GM19025 (cell line): ENCODE data around the gene OR10G3.

Experiments
- ATAC-seq: cut with Tn5 transposase; IDR thresholded peaks from one replicate; pipeline ENCODE4 v1.9.1; 2021; ENCODE audit warnings: mild to moderate bottlenecking, low read depth, moderate library complexity; ENCODE audit not compliant: unreplicated experiment

OR10G3 gene

GRCh38 chr14:21536418-21537089 lies 43.3 kb downstream of the OR10G3 start:
- ATAC-seq: no peak

GRCh38 chr14:21535545-21536417 lies 44.1 kb downstream of the OR10G3 start:
- no peak for ATAC-seq

GRCh38 chr14:21534576-21534975 lies 45.3 kb downstream of the OR10G3 start:
- ATAC-seq: no peak

- ATAC-seq: no peak
Observed at GRCh38 chr14:21533294-21533693, 46.6 kb downstream of the OR10G3 start.

- no peak for ATAC-seq
Observed at GRCh38 chr14:21529515-21529914, 50.4 kb downstream of the OR10G3 start.

- ATAC-seq: no peak
Observed at GRCh38 chr14:21528381-21529348, 51.2 kb downstream of the OR10G3 start.

- no peak for ATAC-seq
Observed at GRCh38 chr14:21527318-21527679, 52.6 kb downstream of the OR10G3 start.

- no peak for ATAC-seq
Observed at GRCh38 chr14:21526672-21527317, 53.1 kb downstream of the OR10G3 start.

GRCh38 chr14:21525962-21526671 lies 53.8 kb downstream of the OR10G3 start, which contains the start of gene SALL2:
Gene SALL2, minus strand, starts transcription at chr14:21526346. Its CDS starts 219 bp downstream, at chr14:21526127.
- no peak for ATAC-seq

- ATAC-seq: no peak
Observed at GRCh38 chr14:21525571-21525961, 54.3 kb downstream of the OR10G3 start.

GRCh38 chr14:21524575-21525490 lies 55.0 kb downstream of the OR10G3 start:
- no peak for ATAC-seq

- no peak for ATAC-seq
Observed at GRCh38 chr14:21523203-21523602, 56.7 kb downstream of the OR10G3 start.

- no peak for ATAC-seq
Observed at GRCh38 chr14:21521501-21521900, 58.4 kb downstream of the OR10G3 start.

- no peak for ATAC-seq
Observed at GRCh38 chr14:21520767-21521166, 59.1 kb downstream of the OR10G3 start.

GRCh38 chr14:21518725-21519124 lies 61.2 kb downstream of the OR10G3 start:
- ATAC-seq: no peak
